K562 (cell line): Measurements from ENCODE around the gene KRT8. TPM values are rescaled to one million over a fixed set of nuclear protein-coding genes. Genes with fewer than 3 reads are reported as not detected.

ENCODE experiments used
- ATAC-seq: fragments of 200-7000 bp; cut with Tn5 transposase; 3 replicates; pipeline ENCODE4 v1.9.1; 2020; ENCODE audit warnings: moderate library complexity
- BruUV-seq: library from RNA; stranded (reverse); fragments of 400-500 nt; replicated peaks from 2 replicates; lab custom pipeline; 2021; lab: Mats Ljungman, UMichigan
- CTCF ChIA-PET: fragments of 300-600 bp; formaldehyde crosslinking; extraction: SDS; loops from one replicate; lab custom pipeline; 2021; ENCODE audit warnings: low intra/inter-chr PET ratio; lab: Yijun Ruan, JAX
- POLR2A ChIA-PET: fragments of 300-600, 350-650 bp; sonication (Branson Sonifier 250); formaldehyde crosslinking; extraction: SDS; loops from one replicate; lab custom pipeline; 2021; ENCODE audit warnings: antibody characterized with exemption, inconsistent platforms; lab: Yijun Ruan, JAX
- DNase-seq, 4 experiments: peaks; one replicate each; pipeline versions ENCODE4 v3.0.0 to v3.0.0-alpha.2; 2011 to 2018; ENCODE audit warnings: low spot score in 3 of 4, mixed read lengths in 3 of 4; ENCODE audit errors: extremely low read depth in 1 of 4
- FAIRE-seq: peaks from 2 replicates; lab custom pipeline; 2011; peaks lifted over from hg19 to GRCh38; lab: Jason Lieb, UNC
- H2AFZ ChIP-seq: 2 replicates; pipeline ENCODE4 v1.6.0; 2011; ENCODE audit warnings: low read depth, low read length, control low read depth, inconsistent platforms
- H3K27ac ChIP-seq: fragments of 200-600 bp; 3 replicates; pipeline ENCODE4 v1.8.0; 2011; ENCODE audit warnings: low read depth, mild to moderate bottlenecking, control low read depth, inconsistent platforms, low read length, moderate library complexity, mixed read lengths; ENCODE audit errors: extremely low read depth
- H3K27me3 ChIP-seq, 2 experiments: fragments of 300-600 bp in 1 of 2; 2 replicates in 1 of 2; 3 replicates in 1 of 2; pipeline versions ENCODE4 v1.6.0 to v1.8.0; 2011; ENCODE audit warnings: inconsistent platforms in 2 of 2, low read length in 2 of 2, mild to moderate bottlenecking in 1 of 2, mixed read lengths in 1 of 2, moderate library complexity in 1 of 2; ENCODE audit not compliant: control insufficient read depth in 2 of 2, insufficient read depth in 2 of 2
- H3K36me3 ChIP-seq: fragments of 300-600 bp; 3 replicates; pipeline ENCODE4 v1.8.0; 2011; ENCODE audit warnings: mild to moderate bottlenecking, low read length, inconsistent platforms; ENCODE audit not compliant: control insufficient read depth, insufficient read depth
- H3K4me1 ChIP-seq, 2 experiments: fragments of 200-600 bp in 1 of 2; replicated peaks in 1 of 2; 2 replicates in 1 of 2; 3 replicates in 1 of 2; pipeline versions ENCODE4 v1.5.1 to v1.8.0; 2011; ENCODE audit warnings: inconsistent platforms in 2 of 2, low read length in 2 of 2, mild to moderate bottlenecking in 1 of 2, mixed read lengths in 1 of 2, moderate library complexity in 1 of 2; ENCODE audit not compliant: control insufficient read depth in 2 of 2, insufficient read depth in 2 of 2
- H3K4me2 ChIP-seq: 2 replicates; pipeline ENCODE4 v1.6.1; 2011; ENCODE audit warnings: low read length, control low read depth, inconsistent platforms, mixed read lengths; ENCODE audit not compliant: insufficient read depth
- H3K4me3 ChIP-seq: fragments of 200-600 bp; sonication (generic), shearing (Covaris generic); 2 replicates; pipeline ENCODE4 v1.5.1; 2016; ENCODE audit warnings: control low read depth, inconsistent platforms
- H3K79me2 ChIP-seq: fragments of 200-600 bp; 3 replicates; pipeline ENCODE4 v1.8.0; 2011; ENCODE audit warnings: low read length, inconsistent platforms; ENCODE audit not compliant: control insufficient read depth, insufficient read depth
- H3K9ac ChIP-seq, 2 experiments: 2 replicates each; pipeline versions ENCODE4 v1.6.0 to v1.6.1; 2011; ENCODE audit warnings: low read depth in 2 of 2, low read length in 2 of 2, control low read depth in 1 of 2, inconsistent platforms in 1 of 2, mild to moderate bottlenecking in 1 of 2, mixed read lengths in 1 of 2; ENCODE audit not compliant: insufficient read depth in 1 of 2
- H3K9me1 ChIP-seq: one replicate; pipeline ENCODE4 v1.6.0; 2011; ENCODE audit warnings: inconsistent platforms, mild to moderate bottlenecking, low read length, moderate library complexity; ENCODE audit not compliant: control insufficient read depth, insufficient read depth
- H3K9me3 ChIP-seq: replicated peaks from 2 replicates; pipeline ENCODE4 v1.5.1; 2011; ENCODE audit warnings: low read depth, low read length, inconsistent platforms; ENCODE audit not compliant: control insufficient read depth, insufficient read depth
- H4K20me1 ChIP-seq: replicated peaks from 2 replicates; pipeline ENCODE4 v1.6.1; 2011; ENCODE audit warnings: low read length, inconsistent platforms, mixed read lengths; ENCODE audit not compliant: control insufficient read depth, insufficient read depth
- DNMT1 ChIP-seq: fragments of 450-650 bp; IDR thresholded peaks from 2 replicates; pipeline ENCODE4 v1.6.1; 2016; ENCODE audit warnings: antibody characterized with exemption, mild to moderate bottlenecking
- FOSL1 ChIP-seq: fragments of 200-800 bp; sonication (Bioruptor generic); conservative IDR thresholded peaks from 2 replicates; pipeline ENCODE4 v1.6.1; 2016; ENCODE audit warnings: missing genetic modification characterization, missing compliant biosample characterization
- MYNN ChIP-seq, 2 experiments: sonication (generic); formaldehyde crosslinking in 1 of 2; IDR thresholded peaks; 2 replicates each; pipeline versions ENCODE4 v1.5.0 to v1.6.1; 2016 to 2020; ENCODE audit warnings: antibody characterized with exemption in 1 of 2, missing genetic modification reagents in 1 of 2
- POLR2G ChIP-seq: fragments of 200-400 bp; formaldehyde crosslinking; IDR thresholded peaks from 2 replicates; pipeline ENCODE4 v1.6.1; 2017; ENCODE audit warnings: low read depth, mild to moderate bottlenecking, antibody characterized with exemption, low read length, moderate library complexity
- RBFOX2 ChIP-seq: fragments of 200-400 bp; formaldehyde crosslinking; IDR thresholded peaks from 2 replicates; pipeline ENCODE4 v1.6.1; 2017; ENCODE audit warnings: low read depth, mild to moderate bottlenecking, low read length, moderate library complexity
- SIN3A ChIP-seq, 2 experiments: fragments of 150-350 bp in 1 of 2; IDR thresholded peaks; 2 replicates each; pipeline ENCODE4 v1.6.1; 2011 to 2016; ENCODE audit warnings: borderline replicate concordance in 2 of 2, low read depth in 2 of 2, low read length in 2 of 2, mild to moderate bottlenecking in 2 of 2, moderate library complexity in 2 of 2; ENCODE audit not compliant: control insufficient read depth in 1 of 2
- ZNF253 ChIP-seq: fragments of 250-450 bp; sonication (Bioruptor Pico); conservative IDR thresholded peaks from 2 replicates; pipeline ENCODE4 v1.6.1; 2021; ENCODE audit warnings: mild to moderate bottlenecking
- WGBS: fragments of 100-300 bp; shearing (Covaris generic); methylation state at CpG from one replicate; pipeline ENCODE4 v1.1.6; 2016; ENCODE audit warnings: low coverage, mixed read lengths; ENCODE audit not compliant: insufficient coverage; ENCODE audit errors: missing lambda C conversion rate; 5-methylcytosine and 5-hydroxymethylcytosine counted together
- in situ Hi-C: fragments of 300-500 bp; cut with MboI; formaldehyde crosslinking; loops from 4 replicates; pipeline ENCODE4 v1.15.0; 2018; ENCODE audit warnings: inconsistent platforms, mixed read lengths
- intact Hi-C: fragments of 100-400 bp; cut with micrococcal nuclease; formaldehyde crosslinking; loops from 2 replicates; pipeline ENCODE4 v1.14.2; 2022
- polyA plus RNA-seq, 8 experiments: library from polyadenylated mRNA; depleted of rRNA in 4 of 8; stranded (reverse) in 5 of 8; unstranded in 3 of 8; fragments of >200 nt; fragmentation: Nextera tagmentation in 2 of 8; fragmentation: Illumina TruSeq in 1 of 8; extraction: Ambion mirVana in 2 of 8; extraction: Trizol in 1 of 8; gene quantifications; 2 replicates each; pipeline versions ENCODE4 v1.2.1 to v1.2.3, GENCODE V29; 2011 to 2014; ENCODE audit warnings: inconsistent platforms in 1 of 8, missing spikeins in 1 of 8
- total RNA-seq, 7 experiments: library from RNA; depleted of rRNA in 6 of 7; stranded (reverse); fragments of >200 nt in 6 of 7; fragmentation: Illumina TruSeq in 2 of 7; extraction: Trizol in 2 of 7; gene quantifications; 2 replicates each; pipeline versions ENCODE4 v1.2.1 to v1.2.3, GENCODE V29; 2011 to 2021; ENCODE audit warnings: low replicate concordance in 1 of 7
- TF ChIP-seq, protein P1 (sequence below): fragments of 250-450 bp; sonication (Bioruptor Pico); IDR thresholded peaks from 2 replicates; pipeline ENCODE4 v1.5.0; 2020; ENCODE audit warnings: mild to moderate bottlenecking, borderline replicate concordance

Gene KRT8
- total and polyA plus RNA-seq, 9 of the 15 experiments (the other 6 are each of a cell fraction or from before 2014, with no cell fraction given), result 41.5 to 661 (median 260) TPM

DNA sequence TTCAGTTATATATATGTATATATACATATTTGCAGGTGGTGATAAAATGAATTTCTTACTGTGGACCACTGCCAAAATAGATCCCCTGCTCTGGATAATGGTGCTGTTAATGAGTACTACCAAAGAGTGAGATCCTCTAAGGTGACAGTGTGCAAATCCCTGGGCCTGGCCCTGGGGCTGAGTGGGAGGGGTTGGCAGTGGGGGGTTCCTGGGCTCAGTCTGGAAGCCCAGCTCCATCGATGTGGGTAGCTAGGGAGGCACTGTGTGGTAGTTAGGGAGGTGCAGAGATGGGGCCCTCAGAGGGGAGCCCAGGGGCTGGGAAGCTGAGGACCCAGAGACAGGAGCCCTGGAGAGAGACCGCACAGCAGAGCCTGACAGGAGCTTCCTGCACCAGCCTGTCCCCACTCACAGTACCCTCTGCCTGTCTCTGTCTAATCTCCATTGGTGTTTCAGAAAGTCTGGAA, 9.1 kb downstream of the KRT8 start:
- peak overlapping the region in 1 of 2 experiments; percentile 53; a peak in 2 of 4 replicates for H3K9ac ChIP-seq
- POLR2A ChIA-PET, result interaction anchor here (0.6 to 3.7 kb wide), 9 partner anchors 10 to 589 kb away, joined by 3 to 20 read pairs (median 6); partner anchors contain the start of genes EIF4B and KRT8
- WGBS, result 47% methylated on average over 2 of the region's 2 CpGs

More for the DNA sequence above, 9.1 kb downstream of the KRT8 start:
- no peak overlapping the region for H3K27ac ChIP-seq
- peaks cover 6% of the 10 kb centered on the region; the same call in 1 of the 2 replicates for H4K20me1 ChIP-seq
- TF ChIP-seq DNMT1, result no peak
- peak; percentile 54 for TF ChIP-seq POLR2G
- TF ChIP-seq MYNN (IDR thresholded peaks at IDR 0.05), result no peak
- no peak for TF ChIP-seq MYNN (CRISPR knock-in tag; IDR thresholded peaks at IDR 0.05)
- TF ChIP-seq, protein P1, sequence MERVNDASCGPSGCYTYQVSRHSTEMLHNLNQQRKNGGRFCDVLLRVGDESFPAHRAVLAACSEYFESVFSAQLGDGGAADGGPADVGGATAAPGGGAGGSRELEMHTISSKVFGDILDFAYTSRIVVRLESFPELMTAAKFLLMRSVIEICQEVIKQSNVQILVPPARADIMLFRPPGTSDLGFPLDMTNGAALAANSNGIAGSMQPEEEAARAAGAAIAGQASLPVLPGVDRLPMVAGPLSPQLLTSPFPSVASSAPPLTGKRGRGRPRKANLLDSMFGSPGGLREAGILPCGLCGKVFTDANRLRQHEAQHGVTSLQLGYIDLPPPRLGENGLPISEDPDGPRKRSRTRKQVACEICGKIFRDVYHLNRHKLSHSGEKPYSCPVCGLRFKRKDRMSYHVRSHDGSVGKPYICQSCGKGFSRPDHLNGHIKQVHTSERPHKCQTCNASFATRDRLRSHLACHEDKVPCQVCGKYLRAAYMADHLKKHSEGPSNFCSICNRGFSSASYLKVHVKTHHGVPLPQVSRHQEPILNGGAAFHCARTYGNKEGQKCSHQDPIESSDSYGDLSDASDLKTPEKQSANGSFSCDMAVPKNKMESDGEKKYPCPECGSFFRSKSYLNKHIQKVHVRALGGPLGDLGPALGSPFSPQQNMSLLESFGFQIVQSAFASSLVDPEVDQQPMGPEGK, result no peak
- TF ChIP-seq ZNF253 (CRISPR knock-in tag), result no peak
- peak; percentile 52 for TF ChIP-seq RBFOX2
- peak in 1 of 2 experiments; percentile 30; a peak in 1 of 4 replicates for TF ChIP-seq SIN3A (IDR thresholded peaks at IDR 0.05; ENCODE audit: borderline replicate concordance in 2 of 2, control insufficient read depth in 1 of 2, low read depth in 2 of 2, low read length in 2 of 2)
- TF ChIP-seq FOSL1 (tag), result no peak
- no peaks in the 10 kb centered on the region for H3K9me3 ChIP-seq
- intact Hi-C loops, result loop anchor here (2.0 kb wide), 1 partner anchor 77 kb away; no protein-coding TSS in a partner anchor
- no peak for FAIRE-seq
- no peaks in the 10 kb centered on the region for H3K27me3 ChIP-seq
- peaks cover 41% of the 10 kb centered on the region; the same call in 2 of the 3 replicates for H3K36me3 ChIP-seq
- CTCF ChIA-PET, result no interaction called here
- peak; percentile 59 for ATAC-seq
- H3K4me2 ChIP-seq, result no peak overlapping the region
- no peak overlapping the region for H2AFZ ChIP-seq
- peaks cover 3% of the 10 kb centered on the region for H3K9me1 ChIP-seq
- H3K4me3 ChIP-seq, result no peak overlapping the region
- in situ Hi-C loops, result no loop called here
- H3K79me2 ChIP-seq, result 0 out of 3 replicates have a peak, but pooled peaks cover 3% of the 10 kb centered on the region
- no peak for DNase-seq
- peaks cover 8 to 16% of the 10 kb centered on the region in 2 experiments for H3K4me1 ChIP-seq
- BruUV-seq, result no TSS peak
